GM12878 (cell line): Measurements from ENCODE around the gene TNFSF4. TPM values are rescaled to one million over a fixed set of nuclear protein-coding genes. Genes with fewer than 3 reads are reported as not detected.

Experiments
- BMI1 ChIP-seq: fragments of 450-650 bp; IDR thresholded peaks from 2 replicates; pipeline ENCODE4 v1.6.1; 2016; ENCODE audit warnings: mild to moderate bottlenecking, moderate library complexity, borderline replicate concordance
- CHD1 ChIP-seq: IDR thresholded peaks from 2 replicates; pipeline ENCODE4 v1.6.1; 2012; ENCODE audit warnings: low read depth, low read length, improper control_type of control experiment
- CHD2 ChIP-seq: IDR thresholded peaks from 2 replicates; pipeline ENCODE4 v1.6.1; 2011; ENCODE audit warnings: low read depth, low read length, improper control_type of control experiment, borderline replicate concordance
- CREM ChIP-seq: IDR thresholded peaks from 2 replicates; pipeline ENCODE4 v1.6.1; 2014; ENCODE audit warnings: antibody characterized with exemption, low read depth
- DPF2 ChIP-seq: fragments of 450-650 bp; IDR thresholded peaks from 2 replicates; pipeline ENCODE4 v1.6.1; 2017; ENCODE audit warnings: mild to moderate bottlenecking
- EGR1 ChIP-seq, 2 experiments: IDR thresholded peaks; 1 replicate in 1 of 2; 2 replicates in 1 of 2; pipeline ENCODE4 v1.6.1; 2011 to 2012; ENCODE audit warnings: low read depth in 2 of 2, low read length in 2 of 2, borderline replicate concordance in 1 of 2, mild to moderate bottlenecking in 1 of 2, moderate library complexity in 1 of 2
- FOXM1 ChIP-seq: IDR thresholded peaks from 2 replicates; pipeline ENCODE4 v1.6.1; 2012; ENCODE audit warnings: low read depth, mild to moderate bottlenecking, inconsistent platforms, low read length, moderate library complexity
- IRF4 ChIP-seq: IDR thresholded peaks from 2 replicates; pipeline ENCODE4 v1.6.1; 2011; ENCODE audit warnings: low read depth, low read length
- MTA3 ChIP-seq: IDR thresholded peaks from 2 replicates; pipeline ENCODE4 v1.6.1; 2012; ENCODE audit warnings: low read length, inconsistent platforms, borderline replicate concordance
- MXI1 ChIP-seq: fragments of 150-350 bp; IDR thresholded peaks from 2 replicates; pipeline ENCODE4 v1.6.1; 2011; ENCODE audit warnings: low read depth, mild to moderate bottlenecking, inconsistent platforms, low read length, improper control_type of control experiment
- NFIC ChIP-seq: IDR thresholded peaks from 2 replicates; pipeline ENCODE4 v1.6.1; 2012; ENCODE audit warnings: low read depth, mild to moderate bottlenecking, inconsistent platforms, low read length, moderate library complexity
- NFYA ChIP-seq: IDR thresholded peaks from 2 replicates; pipeline ENCODE4 v1.6.1; 2011; ENCODE audit warnings: low read depth, mild to moderate bottlenecking, low read length, improper control_type of control experiment, borderline replicate concordance
- NR2F1 ChIP-seq: fragments of 450-650 bp; conservative IDR thresholded peaks from 2 replicates; pipeline ENCODE4 v1.6.1; 2017; ENCODE audit warnings: mild to moderate bottlenecking
- RBBP5 ChIP-seq: fragments of 200-600 bp; sonication (generic); conservative IDR thresholded peaks from 2 replicates; pipeline ENCODE4 v1.6.1; 2016
- SMAD5 ChIP-seq: IDR thresholded peaks from 2 replicates; pipeline ENCODE4 v1.6.1; 2016; ENCODE audit warnings: antibody characterized with exemption, low read depth
- TBL1XR1 ChIP-seq: IDR thresholded peaks from 2 replicates; pipeline ENCODE4 v1.6.1; 2012; ENCODE audit warnings: low read depth, low read length, improper control_type of control experiment
- YBX1 ChIP-seq: fragments of 450-650 bp; IDR thresholded peaks from 2 replicates; pipeline ENCODE4 v1.6.1; 2016; ENCODE audit warnings: antibody characterized with exemption
- ZSCAN29 ChIP-seq: fragments of 450-650 bp; IDR thresholded peaks from 2 replicates; pipeline ENCODE4 v1.6.1; 2017; ENCODE audit warnings: mild to moderate bottlenecking, moderate library complexity
- polyA plus RNA-seq, 11 experiments: library from polyadenylated mRNA; depleted of rRNA in 4 of 11; unstranded in 6 of 11; stranded (reverse) in 5 of 11; fragments of >200 nt; fragmentation: Nextera tagmentation in 4 of 11; fragmentation: Illumina TruSeq in 1 of 11; extraction: Ambion mirVana in 4 of 11; extraction: Trizol in 1 of 11; gene quantifications; 1 replicate in 1 of 11; 2 replicates in 10 of 11; pipeline versions ENCODE4 v1.2.1 to v1.2.3, GENCODE V29; 2011 to 2016; ENCODE audit warnings: inconsistent platforms in 2 of 11, missing spikeins in 2 of 11, low read depth in 1 of 11
- total RNA-seq, 4 experiments: library from RNA; depleted of rRNA in 3 of 4; stranded (reverse); fragments of >200 nt in 3 of 4; fragmentation: Illumina TruSeq in 1 of 4; extraction: Trizol in 1 of 4; gene quantifications; 2 replicates each; pipeline versions ENCODE4 v1.2.1 to v1.2.3, GENCODE V29; 2013 to 2021
- TF ChIP-seq, protein P1 (sequence below): fragments of 450-650 bp; conservative IDR thresholded peaks from 2 replicates; pipeline ENCODE4 v1.6.1; 2017; ENCODE audit warnings: mild to moderate bottlenecking, moderate library complexity
- TF ChIP-seq, protein P2 (sequence below): fragments of 450-650 bp; IDR thresholded peaks from 2 replicates; pipeline ENCODE4 v1.6.1; 2017; ENCODE audit warnings: antibody characterized with exemption, mild to moderate bottlenecking, moderate library complexity
- TF ChIP-seq, protein P3 (sequence below): fragments of 450-650 bp; IDR thresholded peaks from 2 replicates; pipeline ENCODE4 v1.6.1; 2017; ENCODE audit warnings: low read depth, mild to moderate bottlenecking, moderate library complexity
- TF ChIP-seq, protein P4 (sequence below): fragments of 150-350 bp; IDR thresholded peaks from 2 replicates; pipeline ENCODE4 v1.6.1; 2016; ENCODE audit warnings: low read depth, low read length

TNFSF4 gene
- total and polyA plus RNA-seq, 10 of the 15 experiments (the other 5 are each of a cell fraction or from before 2014, with no cell fraction given) = 8.1 to 31.0 (median 12.9) TPM

DNA sequence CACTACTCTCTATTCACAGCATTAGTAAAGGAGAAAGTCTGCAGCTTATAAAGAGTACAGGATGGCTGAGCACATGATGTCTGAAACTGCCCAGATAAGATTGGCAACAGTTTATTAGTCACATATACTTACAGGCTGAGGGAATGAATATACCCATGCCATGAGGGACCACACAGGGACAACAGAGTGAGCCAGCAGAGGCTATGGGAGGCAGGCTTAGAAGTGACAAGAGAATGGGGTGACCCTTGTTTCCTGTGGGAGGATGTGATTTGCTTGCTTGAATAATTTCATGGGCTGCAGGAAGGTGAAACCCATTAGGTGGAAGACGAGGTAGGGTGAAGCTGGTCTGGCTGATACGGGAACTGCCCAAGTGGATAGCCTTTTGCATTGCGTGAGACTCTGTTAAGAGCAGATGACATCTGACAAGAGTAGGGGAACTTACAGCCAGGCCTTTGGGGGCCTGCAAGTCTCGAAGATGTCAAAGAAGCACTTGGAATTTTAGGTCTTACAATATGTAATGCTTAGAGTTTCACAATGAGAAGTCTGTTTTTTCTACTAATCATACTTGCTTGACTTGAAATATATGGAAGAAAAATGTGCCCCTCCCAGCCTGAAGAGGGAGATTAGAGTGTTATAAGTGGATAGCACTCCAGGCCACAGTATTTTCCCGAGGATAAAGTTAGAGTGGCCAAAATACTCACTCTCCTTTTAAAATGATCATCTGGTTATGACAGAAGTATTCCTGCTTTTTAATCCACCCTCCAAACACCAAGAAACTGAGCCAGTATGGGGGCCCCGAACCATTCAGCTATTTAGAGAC is 34.6 kb upstream of the TNFSF4 start (continued):
- TF ChIP-seq CREM = peak; percentile 40; the same call in 1 of the 2 replicates
- TF ChIP-seq CHD2 = no peak
- TF ChIP-seq DPF2 = no peak
- TF ChIP-seq BMI1 = no peak
- TF ChIP-seq MTA3 = 0 out of 2 replicates have a peak, but pooled peaks have one; percentile 60
- no peak for TF ChIP-seq TBL1XR1
- TF ChIP-seq, protein P1, sequence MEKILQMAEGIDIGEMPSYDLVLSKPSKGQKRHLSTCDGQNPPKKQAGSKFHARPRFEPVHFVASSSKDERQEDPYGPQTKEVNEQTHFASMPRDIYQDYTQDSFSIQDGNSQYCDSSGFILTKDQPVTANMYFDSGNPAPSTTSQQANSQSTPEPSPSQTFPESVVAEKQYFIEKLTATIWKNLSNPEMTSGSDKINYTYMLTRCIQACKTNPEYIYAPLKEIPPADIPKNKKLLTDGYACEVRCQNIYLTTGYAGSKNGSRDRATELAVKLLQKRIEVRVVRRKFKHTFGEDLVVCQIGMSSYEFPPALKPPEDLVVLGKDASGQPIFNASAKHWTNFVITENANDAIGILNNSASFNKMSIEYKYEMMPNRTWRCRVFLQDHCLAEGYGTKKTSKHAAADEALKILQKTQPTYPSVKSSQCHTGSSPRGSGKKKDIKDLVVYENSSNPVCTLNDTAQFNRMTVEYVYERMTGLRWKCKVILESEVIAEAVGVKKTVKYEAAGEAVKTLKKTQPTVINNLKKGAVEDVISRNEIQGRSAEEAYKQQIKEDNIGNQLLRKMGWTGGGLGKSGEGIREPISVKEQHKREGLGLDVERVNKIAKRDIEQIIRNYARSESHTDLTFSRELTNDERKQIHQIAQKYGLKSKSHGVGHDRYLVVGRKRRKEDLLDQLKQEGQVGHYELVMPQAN = no peak
- TF ChIP-seq RBBP5 = no peak
- TF ChIP-seq FOXM1 = peak; percentile 52; the same call in 1 of the 2 replicates
- TF ChIP-seq EGR1 (IDR thresholded peaks at IDR 0.05; ENCODE audit: borderline replicate concordance in 1 of 2, low read depth in 2 of 2, low read length in 2 of 2) = no peak
- TF ChIP-seq YBX1 = no peak
- TF ChIP-seq, protein P2, sequence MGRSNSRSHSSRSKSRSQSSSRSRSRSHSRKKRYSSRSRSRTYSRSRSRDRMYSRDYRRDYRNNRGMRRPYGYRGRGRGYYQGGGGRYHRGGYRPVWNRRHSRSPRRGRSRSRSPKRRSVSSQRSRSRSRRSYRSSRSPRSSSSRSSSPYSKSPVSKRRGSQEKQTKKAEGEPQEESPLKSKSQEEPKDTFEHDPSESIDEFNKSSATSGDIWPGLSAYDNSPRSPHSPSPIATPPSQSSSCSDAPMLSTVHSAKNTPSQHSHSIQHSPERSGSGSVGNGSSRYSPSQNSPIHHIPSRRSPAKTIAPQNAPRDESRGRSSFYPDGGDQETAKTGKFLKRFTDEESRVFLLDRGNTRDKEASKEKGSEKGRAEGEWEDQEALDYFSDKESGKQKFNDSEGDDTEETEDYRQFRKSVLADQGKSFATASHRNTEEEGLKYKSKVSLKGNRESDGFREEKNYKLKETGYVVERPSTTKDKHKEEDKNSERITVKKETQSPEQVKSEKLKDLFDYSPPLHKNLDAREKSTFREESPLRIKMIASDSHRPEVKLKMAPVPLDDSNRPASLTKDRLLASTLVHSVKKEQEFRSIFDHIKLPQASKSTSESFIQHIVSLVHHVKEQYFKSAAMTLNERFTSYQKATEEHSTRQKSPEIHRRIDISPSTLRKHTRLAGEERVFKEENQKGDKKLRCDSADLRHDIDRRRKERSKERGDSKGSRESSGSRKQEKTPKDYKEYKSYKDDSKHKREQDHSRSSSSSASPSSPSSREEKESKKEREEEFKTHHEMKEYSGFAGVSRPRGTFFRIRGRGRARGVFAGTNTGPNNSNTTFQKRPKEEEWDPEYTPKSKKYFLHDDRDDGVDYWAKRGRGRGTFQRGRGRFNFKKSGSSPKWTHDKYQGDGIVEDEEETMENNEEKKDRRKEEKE = no peak
- TF ChIP-seq NFYA = no peak
- no peak for TF ChIP-seq MXI1
- TF ChIP-seq SMAD5 = no peak
- no peak for TF ChIP-seq CHD1
- TF ChIP-seq, protein P3, sequence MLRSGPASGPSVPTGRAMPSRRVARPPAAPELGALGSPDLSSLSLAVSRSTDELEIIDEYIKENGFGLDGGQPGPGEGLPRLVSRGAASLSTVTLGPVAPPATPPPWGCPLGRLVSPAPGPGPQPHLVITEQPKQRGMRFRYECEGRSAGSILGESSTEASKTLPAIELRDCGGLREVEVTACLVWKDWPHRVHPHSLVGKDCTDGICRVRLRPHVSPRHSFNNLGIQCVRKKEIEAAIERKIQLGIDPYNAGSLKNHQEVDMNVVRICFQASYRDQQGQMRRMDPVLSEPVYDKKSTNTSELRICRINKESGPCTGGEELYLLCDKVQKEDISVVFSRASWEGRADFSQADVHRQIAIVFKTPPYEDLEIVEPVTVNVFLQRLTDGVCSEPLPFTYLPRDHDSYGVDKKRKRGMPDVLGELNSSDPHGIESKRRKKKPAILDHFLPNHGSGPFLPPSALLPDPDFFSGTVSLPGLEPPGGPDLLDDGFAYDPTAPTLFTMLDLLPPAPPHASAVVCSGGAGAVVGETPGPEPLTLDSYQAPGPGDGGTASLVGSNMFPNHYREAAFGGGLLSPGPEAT = no peak
- no peak for TF ChIP-seq ZSCAN29
- TF ChIP-seq, protein P4, sequence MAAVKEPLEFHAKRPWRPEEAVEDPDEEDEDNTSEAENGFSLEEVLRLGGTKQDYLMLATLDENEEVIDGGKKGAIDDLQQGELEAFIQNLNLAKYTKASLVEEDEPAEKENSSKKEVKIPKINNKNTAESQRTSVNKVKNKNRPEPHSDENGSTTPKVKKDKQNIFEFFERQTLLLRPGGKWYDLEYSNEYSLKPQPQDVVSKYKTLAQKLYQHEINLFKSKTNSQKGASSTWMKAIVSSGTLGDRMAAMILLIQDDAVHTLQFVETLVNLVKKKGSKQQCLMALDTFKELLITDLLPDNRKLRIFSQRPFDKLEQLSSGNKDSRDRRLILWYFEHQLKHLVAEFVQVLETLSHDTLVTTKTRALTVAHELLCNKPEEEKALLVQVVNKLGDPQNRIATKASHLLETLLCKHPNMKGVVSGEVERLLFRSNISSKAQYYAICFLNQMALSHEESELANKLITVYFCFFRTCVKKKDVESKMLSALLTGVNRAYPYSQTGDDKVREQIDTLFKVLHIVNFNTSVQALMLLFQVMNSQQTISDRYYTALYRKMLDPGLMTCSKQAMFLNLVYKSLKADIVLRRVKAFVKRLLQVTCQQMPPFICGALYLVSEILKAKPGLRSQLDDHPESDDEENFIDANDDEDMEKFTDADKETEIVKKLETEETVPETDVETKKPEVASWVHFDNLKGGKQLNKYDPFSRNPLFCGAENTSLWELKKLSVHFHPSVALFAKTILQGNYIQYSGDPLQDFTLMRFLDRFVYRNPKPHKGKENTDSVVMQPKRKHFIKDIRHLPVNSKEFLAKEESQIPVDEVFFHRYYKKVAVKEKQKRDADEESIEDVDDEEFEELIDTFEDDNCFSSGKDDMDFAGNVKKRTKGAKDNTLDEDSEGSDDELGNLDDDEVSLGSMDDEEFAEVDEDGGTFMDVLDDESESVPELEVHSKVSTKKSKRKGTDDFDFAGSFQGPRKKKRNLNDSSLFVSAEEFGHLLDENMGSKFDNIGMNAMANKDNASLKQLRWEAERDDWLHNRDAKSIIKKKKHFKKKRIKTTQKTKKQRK = no peak
- peak; percentile 73 for TF ChIP-seq NFIC
- TF ChIP-seq NR2F1 = no peak
- TF ChIP-seq IRF4 = no peak
